SU-DHL-6 (cell line): ENCODE results near the gene MAP4K3.

Experiments
- H2AFZ ChIP-seq: fragments of 200-600 bp; sonication (generic); 2 replicates; pipeline ENCODE4 v1.6.1; 2014; ENCODE audit warnings: low read depth, mild to moderate bottlenecking, moderate library complexity, mixed read lengths, antibody characterized with exemption, low read length; ENCODE audit not compliant: severe bottlenecking
- H3F3A ChIP-seq: fragments of 200-600 bp; shearing (Covaris generic); 2 replicates; pipeline ENCODE4 v1.6.0; 2016; ENCODE audit warnings: antibody characterized with exemption, mild to moderate bottlenecking; ENCODE audit not compliant: insufficient read depth
- H3K27ac ChIP-seq: fragments of 200-600 bp; sonication (generic); 2 replicates; pipeline ENCODE4 v1.5.1; 2016; ENCODE audit warnings: low read depth, mild to moderate bottlenecking, low read length, moderate library complexity, mixed read lengths
- H3K27me3 ChIP-seq: fragments of 200-600 bp; sonication (generic), shearing (Covaris generic); 2 replicates; pipeline ENCODE4 v1.6.0; 2014; ENCODE audit warnings: mild to moderate bottlenecking, low read length
- H3K36me3 ChIP-seq: fragments of 200-600 bp; sonication (generic); 2 replicates; pipeline ENCODE4 v1.6.1; 2014; ENCODE audit warnings: mild to moderate bottlenecking, low read length, mixed read lengths
- H3K4me2 ChIP-seq: fragments of 300-600, 200-600 bp; shearing (Covaris generic), sonication (generic); 2 replicates; pipeline ENCODE4 v1.6.0; 2014; ENCODE audit warnings: low read length, low read depth, mild to moderate bottlenecking; ENCODE audit not compliant: poor library complexity, severe bottlenecking
- H3K4me3 ChIP-seq: fragments of 200-600 bp; sonication (generic); 2 replicates; pipeline ENCODE4 v1.5.1; 2014; ENCODE audit warnings: antibody characterized with exemption, low read length, mild to moderate bottlenecking, mixed read lengths; ENCODE audit not compliant: insufficient read depth, poor library complexity, severe bottlenecking
- H3K79me2 ChIP-seq: fragments of 200-600 bp; sonication (generic); 2 replicates; pipeline ENCODE4 v1.6.1; 2014; ENCODE audit warnings: mild to moderate bottlenecking, low read length, moderate library complexity; ENCODE audit not compliant: insufficient read depth
- H3K9ac ChIP-seq: fragments of 200-600 bp; sonication (generic); 2 replicates; pipeline ENCODE4 v1.7.0; 2014; ENCODE audit warnings: mild to moderate bottlenecking, low read length
- H3K9me2 ChIP-seq: fragments of 200-600 bp; sonication (generic); replicated peaks from 2 replicates; pipeline ENCODE4 v1.6.1; 2014; ENCODE audit warnings: low read length; ENCODE audit not compliant: insufficient read depth
- H3K9me3 ChIP-seq: fragments of 200-600 bp; sonication (generic); 2 replicates; pipeline ENCODE4 v1.6.1; 2014; ENCODE audit warnings: low read length, mixed read lengths; ENCODE audit not compliant: insufficient read depth
- H4K20me1 ChIP-seq: fragments of 200-600 bp; sonication (generic); 2 replicates; pipeline ENCODE4 v1.6.1; 2014; ENCODE audit warnings: low read depth, mild to moderate bottlenecking, antibody characterized with exemption, low read length, moderate library complexity, mixed read lengths
- EZH2phosphoT487 ChIP-seq: fragments of 200-600 bp; sonication (generic), shearing (Covaris generic); conservative IDR thresholded peaks from 2 replicates; pipeline ENCODE4 v1.6.1; 2018; ENCODE audit warnings: mild to moderate bottlenecking, antibody characterized with exemption, low read length, moderate library complexity, mixed read lengths
- TF ChIP-seq, protein P1 (sequence below): fragments of 200-600 bp; sonication (generic); IDR thresholded peaks from one replicate; pipeline ENCODE4 v1.5.1; 2017; ENCODE audit warnings: antibody characterized with exemption, mild to moderate bottlenecking, low read length, moderate library complexity; ENCODE audit not compliant: insufficient read depth, poor library complexity, severe bottlenecking

The MAP4K3 gene

DNA sequence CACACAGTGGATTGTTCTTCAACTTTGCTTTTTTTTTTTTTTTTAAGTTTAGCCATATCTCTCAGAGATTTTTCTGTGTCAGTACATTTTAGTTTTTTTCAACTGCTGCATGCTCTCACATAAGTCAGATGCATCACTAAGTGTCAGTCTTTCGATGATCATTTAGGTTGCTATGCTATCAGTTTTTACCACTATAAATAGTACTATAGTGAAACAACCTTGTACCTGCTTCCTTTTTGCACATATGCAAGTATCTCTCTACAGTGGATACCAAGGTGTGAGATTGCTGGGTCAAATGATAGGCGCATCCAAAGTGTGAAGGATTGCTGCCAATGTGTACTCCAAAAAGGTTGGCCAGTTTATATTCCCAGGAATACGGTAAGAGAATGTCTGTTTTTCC is 33.5 kb upstream of the MAP4K3 start:
- Histone ChIP-seq H3K9ac (no peak overlapping the region), H3K4me2 (no peak overlapping the region), H3K4me3 (no peak overlapping the region), H4K20me1 (no peaks in the 10 kb centered on the region), H3K27me3 (no peaks in the 10 kb centered on the region), H3K9me3 (no peaks in the 10 kb centered on the region), H3F3A (no peaks in the 10 kb centered on the region), H3K36me3 (no peaks in the 10 kb centered on the region), H2AFZ (no peak overlapping the region), H3K9me2 (no peaks in the 10 kb centered on the region), H3K27ac (no peak overlapping the region), H3K79me2 (no peaks in the 10 kb centered on the region)
- TF ChIP-seq EZH2phosphoT487: no peak
- TF ChIP-seq, protein P1, sequence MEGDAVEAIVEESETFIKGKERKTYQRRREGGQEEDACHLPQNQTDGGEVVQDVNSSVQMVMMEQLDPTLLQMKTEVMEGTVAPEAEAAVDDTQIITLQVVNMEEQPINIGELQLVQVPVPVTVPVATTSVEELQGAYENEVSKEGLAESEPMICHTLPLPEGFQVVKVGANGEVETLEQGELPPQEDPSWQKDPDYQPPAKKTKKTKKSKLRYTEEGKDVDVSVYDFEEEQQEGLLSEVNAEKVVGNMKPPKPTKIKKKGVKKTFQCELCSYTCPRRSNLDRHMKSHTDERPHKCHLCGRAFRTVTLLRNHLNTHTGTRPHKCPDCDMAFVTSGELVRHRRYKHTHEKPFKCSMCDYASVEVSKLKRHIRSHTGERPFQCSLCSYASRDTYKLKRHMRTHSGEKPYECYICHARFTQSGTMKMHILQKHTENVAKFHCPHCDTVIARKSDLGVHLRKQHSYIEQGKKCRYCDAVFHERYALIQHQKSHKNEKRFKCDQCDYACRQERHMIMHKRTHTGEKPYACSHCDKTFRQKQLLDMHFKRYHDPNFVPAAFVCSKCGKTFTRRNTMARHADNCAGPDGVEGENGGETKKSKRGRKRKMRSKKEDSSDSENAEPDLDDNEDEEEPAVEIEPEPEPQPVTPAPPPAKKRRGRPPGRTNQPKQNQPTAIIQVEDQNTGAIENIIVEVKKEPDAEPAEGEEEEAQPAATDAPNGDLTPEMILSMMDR: no peak

DNA sequence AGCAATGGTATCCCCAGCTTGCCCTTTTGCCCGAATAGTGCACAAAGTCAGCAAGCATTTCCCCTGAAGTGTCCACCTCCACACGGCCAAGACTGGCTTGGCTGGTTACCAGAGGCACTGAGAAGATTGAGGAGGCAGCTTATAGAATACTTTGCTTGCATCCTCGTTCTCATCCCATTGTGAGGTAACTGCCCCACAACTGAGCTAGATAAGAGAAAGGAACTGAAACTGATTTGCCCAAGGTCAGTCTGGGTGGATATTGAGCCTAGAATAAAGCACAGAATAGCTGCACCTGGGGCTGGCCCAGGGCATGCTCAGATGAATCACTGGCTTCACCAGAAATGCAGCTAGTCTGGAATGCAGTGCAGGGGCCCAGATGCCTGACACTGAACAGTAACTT is 32.7 kb upstream of the MAP4K3 start:
- no peak overlapping the region for H2AFZ ChIP-seq
- no peaks in the 10 kb centered on the region for H4K20me1 ChIP-seq
- no peak overlapping the region for H3K27ac ChIP-seq
- H3K9me2 ChIP-seq: no peaks in the 10 kb centered on the region
- TF ChIP-seq, protein P1: no peak
- TF ChIP-seq EZH2phosphoT487: no peak
- H3K36me3 ChIP-seq: no peaks in the 10 kb centered on the region
- H3F3A ChIP-seq: no peaks in the 10 kb centered on the region
- no peak overlapping the region for H3K4me2 ChIP-seq
- no peaks in the 10 kb centered on the region for H3K9me3 ChIP-seq
- H3K79me2 ChIP-seq: no peaks in the 10 kb centered on the region
- no peak overlapping the region for H3K4me3 ChIP-seq
- no peak overlapping the region for H3K9ac ChIP-seq
- no peaks in the 10 kb centered on the region for H3K27me3 ChIP-seq

DNA sequence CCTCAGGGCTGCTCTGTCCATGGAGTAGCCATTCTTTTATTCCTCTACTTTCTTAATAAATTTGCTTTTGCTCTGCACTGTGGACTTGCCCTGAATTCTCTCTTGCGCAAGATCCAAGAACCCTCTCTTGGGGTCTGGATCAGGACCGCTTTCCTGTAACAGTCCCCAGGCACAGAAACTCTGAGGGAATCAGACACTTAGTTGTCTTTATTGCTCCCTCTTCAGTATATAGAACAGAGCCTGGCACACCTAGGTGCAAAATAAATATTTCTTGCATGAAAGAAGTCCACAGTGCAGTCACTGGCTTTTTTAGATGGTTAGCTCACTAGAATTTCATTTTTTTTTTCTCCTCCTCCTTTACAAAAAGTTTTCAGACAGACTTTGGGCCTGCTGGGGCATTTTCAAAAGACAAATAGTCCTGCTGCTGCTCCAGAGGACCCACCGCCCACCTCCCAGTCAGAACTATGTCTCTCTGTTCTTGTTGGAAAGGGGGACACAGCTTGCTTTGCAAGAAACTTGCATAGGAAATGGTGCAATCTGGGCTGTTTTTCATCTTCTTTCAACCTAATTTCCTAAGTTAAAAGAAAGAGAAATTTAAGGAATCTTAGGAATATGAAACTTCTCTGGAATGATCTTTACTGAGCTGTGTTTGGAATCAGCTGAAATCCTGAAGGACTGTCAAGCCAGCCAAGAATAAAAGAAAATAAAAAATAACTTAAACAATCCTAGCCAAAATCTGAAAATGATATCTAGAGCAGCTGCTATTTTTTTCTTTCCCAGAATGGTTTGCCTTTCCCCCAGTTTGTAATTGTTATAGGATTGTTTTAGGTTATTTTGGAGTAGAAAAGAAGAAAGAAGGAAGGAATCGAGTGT is 31.7 kb upstream of the MAP4K3 start:
- Histone ChIP-seq H3K36me3 (no peaks in the 10 kb centered on the region), H4K20me1 (no peaks in the 10 kb centered on the region)

More for the DNA sequence above, 31.7 kb upstream of the MAP4K3 start:
- no peak overlapping the region for H3K4me2 ChIP-seq
- H3K9me3 ChIP-seq: no peaks in the 10 kb centered on the region
- TF ChIP-seq, protein P1: no peak
- no peak for TF ChIP-seq EZH2phosphoT487
- no peak overlapping the region for H3K9ac ChIP-seq
- no peaks in the 10 kb centered on the region for H3K9me2 ChIP-seq
- no peaks in the 10 kb centered on the region for H3F3A ChIP-seq
- H3K27me3 ChIP-seq: no peaks in the 10 kb centered on the region
- no peaks in the 10 kb centered on the region for H3K79me2 ChIP-seq
- no peak overlapping the region for H3K4me3 ChIP-seq
- H2AFZ ChIP-seq: no peak overlapping the region
- no peak overlapping the region for H3K27ac ChIP-seq
